Glutamatergic neuron (in vitro differentiated cells): ENCODE measurements around the gene CA6. TPM values are rescaled to one million over a fixed set of nuclear protein-coding genes. Genes with fewer than 3 reads are reported as not detected.

ENCODE experiments used
- DNase-seq: peaks from one replicate; pipeline ENCODE4 v3.0.0; 2022
- H3K27ac Mint-ChIP-seq: one replicate; pipeline ENCODE4 v1.8.0; 2020; ENCODE audit warnings: mild to moderate bottlenecking, mixed read lengths, inconsistent platforms; ENCODE audit not compliant: unreplicated experiment
- H3K27me3 Mint-ChIP-seq: one replicate; pipeline ENCODE4 v1.8.0; 2020; ENCODE audit warnings: mild to moderate bottlenecking, moderate library complexity, mixed read lengths, inconsistent platforms; ENCODE audit not compliant: unreplicated experiment
- H3K36me3 Mint-ChIP-seq: one replicate; pipeline ENCODE4 v1.8.0; 2020; ENCODE audit warnings: mild to moderate bottlenecking, mixed read lengths, inconsistent platforms; ENCODE audit not compliant: unreplicated experiment
- H3K4me1 Mint-ChIP-seq: one replicate; pipeline ENCODE4 v1.8.0; 2020; ENCODE audit warnings: mild to moderate bottlenecking, low read depth, mixed read lengths, inconsistent platforms; ENCODE audit not compliant: unreplicated experiment
- H3K4me3 Mint-ChIP-seq: one replicate; pipeline ENCODE4 v1.8.0; 2020; ENCODE audit warnings: mild to moderate bottlenecking, mixed read lengths, inconsistent platforms; ENCODE audit not compliant: unreplicated experiment
- H3K9me3 Mint-ChIP-seq: one replicate; pipeline ENCODE4 v1.8.0; 2020; ENCODE audit warnings: mild to moderate bottlenecking, moderate library complexity, mixed read lengths, inconsistent platforms; ENCODE audit not compliant: unreplicated experiment
- CTCF ChIP-seq: fragments of 200-600 bp; sonication (generic); IDR thresholded peaks from one replicate; pipeline ENCODE4 v1.5.0; 2021; ENCODE audit not compliant: partially characterized antibody, unreplicated experiment
- total RNA-seq: library from RNA; stranded (reverse); fragmentation: NEBNext Ultra II Directional; extraction: Animal tissue kit (Norgen Biotek cat#: 25700); gene quantifications from one replicate; pipeline ENCODE4 v1.2.1, GENCODE V29; 2021; ENCODE audit not compliant: unreplicated experiment

CA6 gene
- total RNA-seq, 1 donor from 2014 or later = not detected

GRCh38 chr1:8939000-8939265 lies 6.7 kb upstream of the CA6 start:
- peaks cover 5% of the 10 kb centered on the region for H3K27me3 Mint-ChIP-seq

GRCh38 chr1:8939362-8939995 lies 6.2 kb upstream of the CA6 start:
- Mint-ChIP-seq H3K36me3 (no peaks in the 10 kb centered on the region), H3K9me3 (peaks cover 2% of the 10 kb centered on the region), H3K27ac (no peak overlapping the region), H3K4me3 (no peak overlapping the region), H3K4me1 (peaks cover 7% of the 10 kb centered on the region), H3K27me3 (peaks cover 7% of the 10 kb centered on the region)
- DNase-seq = no peak
- TF ChIP-seq CTCF = no peak

More at GRCh38 chr1:8939000-8939265, 6.7 kb upstream of the CA6 start:
- H3K27ac Mint-ChIP-seq = no peak overlapping the region
- no peak for TF ChIP-seq CTCF
- H3K36me3 Mint-ChIP-seq = no peaks in the 10 kb centered on the region
- no peak for DNase-seq
- no peak overlapping the region for H3K4me3 Mint-ChIP-seq
- H3K4me1 Mint-ChIP-seq = peaks cover 7% of the 10 kb centered on the region
- H3K9me3 Mint-ChIP-seq = no peaks in the 10 kb centered on the region

GRCh38 chr1:8941906-8942305 lies 3.8 kb upstream of the CA6 start:
- H3K4me1 Mint-ChIP-seq = peaks cover 7% of the 10 kb centered on the region

GRCh38 chr1:8943498-8944405 lies 1.9 kb upstream of the CA6 start:
- peaks cover 6% of the 10 kb centered on the region for H3K27me3 Mint-ChIP-seq
- peaks cover 7% of the 10 kb centered on the region for H3K4me1 Mint-ChIP-seq
- H3K27ac Mint-ChIP-seq = no peak overlapping the region
- H3K4me3 Mint-ChIP-seq = no peak overlapping the region
- no peaks in the 10 kb centered on the region for H3K36me3 Mint-ChIP-seq
- TF ChIP-seq CTCF = no peak
- no peak for DNase-seq
- H3K9me3 Mint-ChIP-seq = peaks cover 2% of the 10 kb centered on the region

More at GRCh38 chr1:8941906-8942305, 3.8 kb upstream of the CA6 start:
- peaks cover 2% of the 10 kb centered on the region for H3K9me3 Mint-ChIP-seq
- no peak for TF ChIP-seq CTCF
- H3K4me3 Mint-ChIP-seq = no peak overlapping the region
- H3K36me3 Mint-ChIP-seq = no peaks in the 10 kb centered on the region
- H3K27me3 Mint-ChIP-seq = peaks cover 6% of the 10 kb centered on the region
- no peak overlapping the region for H3K27ac Mint-ChIP-seq
- no peak for DNase-seq

- no peak for TF ChIP-seq CTCF
- H3K4me3 Mint-ChIP-seq = no peak overlapping the region
- peaks cover 7% of the 10 kb centered on the region for H3K4me1 Mint-ChIP-seq
- peaks cover 6% of the 10 kb centered on the region for H3K27me3 Mint-ChIP-seq
- no peaks in the 10 kb centered on the region for H3K36me3 Mint-ChIP-seq
- DNase-seq = no peak
- peaks cover 2% of the 10 kb centered on the region for H3K9me3 Mint-ChIP-seq
- no peak overlapping the region for H3K27ac Mint-ChIP-seq
Measured at GRCh38 chr1:8947127-8947691, 1.5 kb downstream of the CA6 start.
